Measurements from ENCODE around the gene MORN1. TPM values are rescaled to one million over a fixed set of nuclear protein-coding genes. Genes with fewer than 3 reads are reported as not detected.
A peak's percentile ranks its signal among the peaks of the same experiment; 100 is the strongest.
"Not testable (repeated sequence)": the region's sequence is repeated elsewhere in the genome, so short reads cannot be mapped to it uniquely, and the experiment has no call there.

MORN1 gene
- total RNA-seq, 4 donors from 2014 or later: 3.0 to 34.0 (median 12.5) TPM

GRCh38 chr1:2330035-2330434 lies 61.3 kb downstream of the MORN1 start:
- Histone ChIP-seq H3K9me3 (no peaks in the 10 kb centered on the region), H3K27ac (peak overlapping the region in 3 of 4 donors; percentile 24 to 63 (median 60)), H3K4me3 (no peak overlapping the region), H3K27me3 (no peaks in the 10 kb centered on the region), H3K36me3 (no peaks in the 10 kb centered on the region), H3K4me1 (peaks cover 5 to 14% (median 9%) of the 10 kb centered on the region in 4 donors)
- in situ Hi-C loops (cut with MboI; ENCODE audit: low pct_ligation_motif_present in 1 of 4, low pct_unique_long_range_greater_than_20kb in 1 of 4, low sequenced_read_pairs in 3 of 4) (no loop called here), intact Hi-C loops (cut with DNase I; ENCODE audit: low total_unique reads) (loop anchor here (5.0 kb wide), 1 partner anchor 57 kb away; no protein-coding TSS in a partner anchor)
- no peak for TF ChIP-seq CTCF (IDR thresholded peaks at IDR 0.05)
- TF ChIP-seq EP300 (IDR thresholded peaks at IDR 0.05; ENCODE audit: low read depth): no peak
- no peak for TF ChIP-seq POLR2AphosphoS5 (IDR thresholded peaks at IDR 0.05)
- TF ChIP-seq POLR2A (IDR thresholded peaks at IDR 0.05): no peak
- WGBS, 2 donors (ENCODE audit: low coverage in 1 of 2): 84% methylated on average over 10 of the region's 12 CpGs; no CpG with 5 or more reads in 1 of the 2 donors
- no peak for DNase-seq

GRCh38 chr1:2328676-2329455 lies 62.5 kb downstream of the MORN1 start:
- Histone ChIP-seq H3K36me3 (no peaks in the 10 kb centered on the region), H3K27ac (no peak overlapping the region), H3K4me3 (no peak overlapping the region), H3K4me1 (peaks cover 5 to 14% (median 9%) of the 10 kb centered on the region in 4 donors), H3K9me3 (no peaks in the 10 kb centered on the region), H3K27me3 (no peaks in the 10 kb centered on the region)
- in situ Hi-C loops (cut with MboI; ENCODE audit: low pct_ligation_motif_present in 1 of 4, low pct_unique_long_range_greater_than_20kb in 1 of 4, low sequenced_read_pairs in 3 of 4): no loop called here
- TF ChIP-seq EP300 (IDR thresholded peaks at IDR 0.05; ENCODE audit: low read depth) (no peak), POLR2A (IDR thresholded peaks at IDR 0.05) (no peak)
- intact Hi-C loops (cut with DNase I; ENCODE audit: low total_unique reads): no loop called here
- 82% methylated on average over 20 of the region's 24 CpGs; no CpG with 5 or more reads in 1 of the 2 donors for WGBS, 2 donors (ENCODE audit: low coverage in 1 of 2)
- DNase-seq: no peak

GRCh38 chr1:2327841-2328240 lies 63.5 kb downstream of the MORN1 start:
- no peak overlapping the region for H3K27ac ChIP-seq
- no peak for DNase-seq
- no peaks in the 10 kb centered on the region for H3K36me3 ChIP-seq
- no peak overlapping the region for H3K4me3 ChIP-seq
- TF ChIP-seq EP300 (IDR thresholded peaks at IDR 0.05; ENCODE audit: low read depth): no peak
- no peak for TF ChIP-seq POLR2A (IDR thresholded peaks at IDR 0.05)
- no peak for TF ChIP-seq CTCF (IDR thresholded peaks at IDR 0.05)
- TF ChIP-seq POLR2AphosphoS5 (IDR thresholded peaks at IDR 0.05): no peak
- in situ Hi-C loops (cut with MboI; ENCODE audit: low pct_ligation_motif_present in 1 of 4, low pct_unique_long_range_greater_than_20kb in 1 of 4, low sequenced_read_pairs in 3 of 4) (no loop called here), intact Hi-C loops (cut with DNase I; ENCODE audit: low total_unique reads) (no loop called here)
- H3K27me3 ChIP-seq: no peaks in the 10 kb centered on the region
- no peaks in the 10 kb centered on the region for H3K9me3 ChIP-seq
- peaks cover 5 to 14% (median 11%) of the 10 kb centered on the region in 4 donors for H3K4me1 ChIP-seq
- WGBS, 2 donors (ENCODE audit: low coverage in 1 of 2): 86% methylated on average over 20 of the region's 22 CpGs; no CpG with 5 or more reads in 1 of the 2 donors

GRCh38 chr1:2327162-2327561 lies 64.2 kb downstream of the MORN1 start:
- H3K4me3 ChIP-seq; H3K27ac ChIP-seq; intact Hi-C loops (cut with DNase I; ENCODE audit: low total_unique reads); H3K9me3 ChIP-seq; H3K27me3 ChIP-seq; DNase-seq; in situ Hi-C loops (cut with MboI; ENCODE audit: low pct_ligation_motif_present in 1 of 4, low pct_unique_long_range_greater_than_20kb in 1 of 4, low sequenced_read_pairs in 3 of 4); H3K36me3 ChIP-seq: not testable (repeated sequence)
- 91 to 92% methylated on average over 2 of the region's 2 CpGs for WGBS, 2 donors (ENCODE audit: low coverage in 1 of 2)
- peaks cover 10 to 18% (median 18%) of the 10 kb centered on the region in 4 donors for H3K4me1 ChIP-seq

GRCh38 chr1:2326524-2326923 lies 64.8 kb downstream of the MORN1 start:
- in situ Hi-C loops (cut with MboI; ENCODE audit: low pct_ligation_motif_present in 1 of 4, low pct_unique_long_range_greater_than_20kb in 1 of 4, low sequenced_read_pairs in 3 of 4) (no loop called here), intact Hi-C loops (cut with DNase I; ENCODE audit: low total_unique reads) (no loop called here)
- Histone ChIP-seq H3K27ac (no peak overlapping the region), H3K4me1 (peaks cover 16 to 25% (median 24%) of the 10 kb centered on the region in 4 donors), H3K27me3 (peaks cover 12% of the 10 kb centered on the region), H3K4me3 (no peak overlapping the region), H3K36me3 (no peaks in the 10 kb centered on the region), H3K9me3 (no peaks in the 10 kb centered on the region)
- TF ChIP-seq POLR2A (IDR thresholded peaks at IDR 0.05): no peak
- TF ChIP-seq POLR2AphosphoS5 (IDR thresholded peaks at IDR 0.05): no peak
- TF ChIP-seq EP300 (IDR thresholded peaks at IDR 0.05; ENCODE audit: low read depth): no peak
- TF ChIP-seq CTCF (IDR thresholded peaks at IDR 0.05): no peak
- no peak for DNase-seq
- WGBS, 2 donors (ENCODE audit: low coverage in 1 of 2): 84% methylated on average over 21 of the region's 21 CpGs; no CpG with 5 or more reads in 1 of the 2 donors
